Adrenal gland (tissue), 5 donors: ENCODE data around the gene GATA3.
A peak's percentile ranks its signal among the peaks of the same experiment; 100 is the strongest.

Experiments
- CTCF ChIP-seq, 6 experiments: fragments of 450-650 bp in 4 of 6; fragments of 200-600 bp in 2 of 6; sonication (generic) in 1 of 6; IDR thresholded peaks; 1 replicate in 5 of 6; 2 replicates in 1 of 6; pipeline versions ENCODE4 v1.5.1 to v1.8.0; 2016 to 2021; ENCODE audit warnings: antibody characterized with exemption in 6 of 6, mild to moderate bottlenecking in 2 of 6, moderate library complexity in 1 of 6
- POLR2A ChIP-seq, 2 donors: fragments of 450-650 bp; IDR thresholded peaks; one replicate each; pipeline ENCODE4 v1.6.1; 2017; ENCODE audit warnings: antibody characterized with exemption in 2 of 2, mild to moderate bottlenecking in 2 of 2, moderate library complexity in 1 of 2
- donor health status: DM: no; HTN: no; CAD: no.

DNA sequence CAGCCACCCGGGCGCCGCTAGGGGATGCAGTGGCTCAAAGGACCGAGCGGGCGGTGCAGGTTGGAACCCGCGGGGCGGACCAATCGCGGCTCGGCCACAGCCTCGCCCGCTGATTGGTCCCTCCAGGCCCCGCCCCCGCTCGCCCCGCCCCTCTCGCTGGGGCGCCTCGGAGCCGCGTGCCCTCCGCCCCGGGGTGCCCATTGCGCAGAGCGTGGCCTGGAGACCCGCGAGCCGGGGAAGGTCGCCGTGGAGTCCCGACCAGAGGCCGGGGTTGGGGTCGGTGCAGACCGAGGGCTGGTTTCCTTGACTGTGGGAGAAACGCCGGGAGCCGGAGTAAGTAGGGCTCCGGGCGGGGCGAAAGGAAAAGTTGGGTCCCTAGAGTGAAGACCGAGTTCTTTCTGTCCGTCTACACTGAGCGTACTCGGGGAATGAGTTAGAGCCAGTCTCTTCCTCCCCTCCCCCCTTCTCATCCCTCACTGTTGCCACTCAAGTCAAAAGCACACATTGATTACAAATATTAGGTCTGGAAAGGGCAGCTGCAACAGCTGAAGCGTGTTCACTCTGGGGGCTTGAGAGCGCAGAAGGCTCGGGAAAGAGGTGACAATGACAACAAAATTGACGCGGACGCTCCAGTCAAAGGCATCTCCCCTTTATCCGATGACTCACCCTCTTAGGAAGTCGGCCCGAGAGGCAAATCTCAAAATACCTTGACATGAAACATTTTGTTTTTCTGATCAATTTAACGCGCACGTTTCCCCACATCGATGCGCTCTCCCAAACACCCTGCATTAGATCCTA is 843 bp upstream of the GATA3 start:
- TF ChIP-seq CTCF (IDR thresholded peaks at IDR 0.05) (peak in 4 of 6 experiments; percentile 78 to 94 (median 93)), POLR2A (IDR thresholded peaks at IDR 0.05) (peak in 1 of 2 donors; percentile 1)
